Sigmoid colon (tissue), 4 donors: Measurements from ENCODE around the gene MAVS.

Experiments used
- CTCF ChIP-seq, 4 experiments: fragments of 450-650 bp in 3 of 4; fragments of 200-600 bp in 1 of 4; IDR thresholded peaks; one replicate each; pipeline ENCODE4 v1.5.1; 2016 to 2019; ENCODE audit warnings: antibody characterized with exemption in 4 of 4, mild to moderate bottlenecking in 3 of 4, moderate library complexity in 2 of 4
- EP300 ChIP-seq, 4 donors: sonication (generic); formaldehyde crosslinking; IDR thresholded peaks; one replicate each; pipeline ENCODE4 v1.6.1; 2017; ENCODE audit warnings: antibody characterized with exemption in 4 of 4
- POLR2A ChIP-seq, 2 donors: fragments of 450-650 bp; IDR thresholded peaks; one replicate each; pipeline ENCODE4 v1.6.1; 2016; ENCODE audit warnings: antibody characterized with exemption in 2 of 2, mild to moderate bottlenecking in 2 of 2, moderate library complexity in 2 of 2

- no peak for TF ChIP-seq POLR2A (IDR thresholded peaks at IDR 0.05)
- TF ChIP-seq CTCF (IDR thresholded peaks at IDR 0.05) = no peak
- no peak for TF ChIP-seq EP300 (IDR thresholded peaks at IDR 0.05)
Observed at GRCh38 chr20:3885715-3886114, 39.1 kb downstream of the MAVS start.
